Measurements from ENCODE around the gene METTL6. TPM values are rescaled to one million over a fixed set of nuclear protein-coding genes. Genes with fewer than 3 reads are reported as not detected.

The METTL6 gene
- total RNA-seq, 5 donors from 2014 or later (not counting 1 experiment from before 2014, with no cell fraction given), result 8.1 to 19.9 (median 14.7) TPM

- ATAC-seq (replicated peaks in 1 of 4), result peak in 2 of 4 experiments; percentile 19 to 26
- Mint-ChIP-seq H3K4me3 (no peak overlapping the region), H3K36me3 (peaks cover 73% of the 10 kb centered on the region), H3K9me3 (no peaks in the 10 kb centered on the region), H3K4me1 (peaks cover 0 to 22% (median 15%) of the 10 kb centered on the region in 3 donors), H3K27me3 (no peaks in the 10 kb centered on the region), H3K27ac (peak overlapping the region; percentile 28 to 74)
- H3K36me3 ChIP-seq (ENCODE audit: control insufficient read depth in 2 of 2, extremely low read depth in 1 of 2, insufficient read depth in 1 of 2, low read length in 1 of 2), result peaks cover 12 to 68% of the 10 kb centered on the region in 2 donors
- ChIA-PET POLR2A (interaction anchor here in 1 of 2 donors (0.6 kb wide), 1 partner anchor 217 kb away, joined by 3 read pairs; no protein-coding TSS in a partner anchor), CTCF (no interaction called here)
- H3K4me3 ChIP-seq (ENCODE audit: control insufficient read depth in 1 of 2, extremely low read depth in 1 of 2, low read length in 1 of 2), result no peak overlapping the region
- no peaks in the 10 kb centered on the region for H3K27me3 ChIP-seq (replicated peaks in 1 of 2; ENCODE audit: control insufficient read depth in 2 of 2, extremely low read depth in 1 of 2, insufficient read depth in 2 of 2, low read length in 1 of 2)
- no peaks in the 10 kb centered on the region for H3K4me1 ChIP-seq (ENCODE audit: control insufficient read depth in 1 of 2, extremely low read depth in 1 of 2, insufficient read depth in 2 of 2, low read length in 2 of 2)
- DNase-seq, result no peak
- 44% methylated on average over 4 of the region's 4 CpGs for WGBS (ENCODE audit: insufficient coverage)
- no peaks in the 10 kb centered on the region for H3K9me3 ChIP-seq
- H3K27ac ChIP-seq (ENCODE audit: low read length), result no peak overlapping the region
Observed at GRCh38 chr3:15440891-15441290, 13.5 kb upstream of the METTL6 start.

- no peak for DNase-seq
- Histone ChIP-seq H3K36me3 (ENCODE audit: control insufficient read depth in 2 of 2, extremely low read depth in 1 of 2, insufficient read depth in 1 of 2, low read length in 1 of 2) (peaks cover 15 to 82% of the 10 kb centered on the region in 2 donors), H3K4me3 (ENCODE audit: control insufficient read depth in 1 of 2, extremely low read depth in 1 of 2, low read length in 1 of 2) (no peak overlapping the region), H3K27ac (ENCODE audit: low read length) (no peak overlapping the region), H3K27me3 (replicated peaks in 1 of 2; ENCODE audit: control insufficient read depth in 2 of 2, extremely low read depth in 1 of 2, insufficient read depth in 2 of 2, low read length in 1 of 2) (no peaks in the 10 kb centered on the region), H3K4me1 (ENCODE audit: control insufficient read depth in 1 of 2, extremely low read depth in 1 of 2, insufficient read depth in 2 of 2, low read length in 2 of 2) (no peaks in the 10 kb centered on the region), H3K9me3 (no peaks in the 10 kb centered on the region)
- Mint-ChIP-seq H3K36me3 (peaks cover 75% of the 10 kb centered on the region), H3K4me1 (peaks cover 0 to 27% (median 15%) of the 10 kb centered on the region in 3 donors), H3K4me3 (no peak overlapping the region), H3K27me3 (no peaks in the 10 kb centered on the region), H3K9me3 (no peaks in the 10 kb centered on the region), H3K27ac (no peak overlapping the region)
- ATAC-seq (replicated peaks in 1 of 4), result no peak
- CTCF ChIA-PET, result interaction anchor here in 1 of 2 donors (0.7 kb wide), 1 partner anchor 21 kb away, joined by 3 read pairs; no protein-coding TSS in a partner anchor
- POLR2A ChIA-PET, result no interaction called here
Observed at GRCh38 chr3:15439476-15439875, 12.1 kb upstream of the METTL6 start.

GRCh38 chr3:15438983-15439382, 11.6 kb upstream of the METTL6 start:
- H3K4me3 Mint-ChIP-seq, result no peak overlapping the region
- CTCF ChIA-PET, result interaction anchor here (0.6 to 0.8 kb wide), 3 partner anchors 22 to 183 kb away, joined by 3 read pairs; no protein-coding TSS in a partner anchor
- Histone ChIP-seq H3K4me3 (ENCODE audit: control insufficient read depth in 1 of 2, extremely low read depth in 1 of 2, low read length in 1 of 2) (no peak overlapping the region), H3K27me3 (replicated peaks in 1 of 2; ENCODE audit: control insufficient read depth in 2 of 2, extremely low read depth in 1 of 2, insufficient read depth in 2 of 2, low read length in 1 of 2) (no peaks in the 10 kb centered on the region), H3K9me3 (no peaks in the 10 kb centered on the region), H3K36me3 (ENCODE audit: control insufficient read depth in 2 of 2, extremely low read depth in 1 of 2, insufficient read depth in 1 of 2, low read length in 1 of 2) (peaks cover 15 to 87% of the 10 kb centered on the region in 2 donors), H3K4me1 (ENCODE audit: control insufficient read depth in 1 of 2, extremely low read depth in 1 of 2, insufficient read depth in 2 of 2, low read length in 2 of 2) (no peaks in the 10 kb centered on the region), H3K27ac (ENCODE audit: low read length) (no peak overlapping the region)
- DNase-seq, result no peak
- 100% methylated on average over 2 of the region's 4 CpGs for WGBS (ENCODE audit: insufficient coverage)
- H3K36me3 Mint-ChIP-seq, result peaks cover 77% of the 10 kb centered on the region
- no peak for ATAC-seq (replicated peaks in 1 of 4)
- peak overlapping the region in 1 of 2 donors; percentile 15 for H3K27ac Mint-ChIP-seq
- no peaks in the 10 kb centered on the region for H3K9me3 Mint-ChIP-seq
- H3K27me3 Mint-ChIP-seq, result no peaks in the 10 kb centered on the region
- POLR2A ChIA-PET, result no interaction called here
- H3K4me1 Mint-ChIP-seq, result peaks cover 0 to 27% (median 15%) of the 10 kb centered on the region in 3 donors

GRCh38 chr3:15436246-15436645, 8.9 kb upstream of the METTL6 start:
- no peaks in the 10 kb centered on the region for H3K27me3 Mint-ChIP-seq
- no peaks in the 10 kb centered on the region for H3K9me3 Mint-ChIP-seq
- H3K4me3 ChIP-seq (ENCODE audit: control insufficient read depth in 1 of 2, extremely low read depth in 1 of 2, low read length in 1 of 2), result no peak overlapping the region
- peaks cover 76% of the 10 kb centered on the region for H3K36me3 Mint-ChIP-seq
- peaks cover 15 to 92% of the 10 kb centered on the region in 2 donors for H3K36me3 ChIP-seq (ENCODE audit: control insufficient read depth in 2 of 2, extremely low read depth in 1 of 2, insufficient read depth in 1 of 2, low read length in 1 of 2)
- H3K4me3 Mint-ChIP-seq, result no peak overlapping the region
- WGBS (ENCODE audit: insufficient coverage), result 92% methylated on average over 2 of the region's 6 CpGs
- H3K4me1 ChIP-seq (ENCODE audit: control insufficient read depth in 1 of 2, extremely low read depth in 1 of 2, insufficient read depth in 2 of 2, low read length in 2 of 2), result peaks cover 0 to 1% of the 10 kb centered on the region in 2 experiments
- H3K4me1 Mint-ChIP-seq, result peaks cover 17 to 36% (median 23%) of the 10 kb centered on the region in 3 donors
- no peak for DNase-seq
- H3K27me3 ChIP-seq (replicated peaks in 1 of 2; ENCODE audit: control insufficient read depth in 2 of 2, extremely low read depth in 1 of 2, insufficient read depth in 2 of 2, low read length in 1 of 2), result no peaks in the 10 kb centered on the region
- H3K9me3 ChIP-seq, result no peaks in the 10 kb centered on the region
- POLR2A ChIA-PET, result interaction anchor here in 1 of 2 donors (0.6 kb wide), 1 partner anchor 214 kb away, joined by 3 read pairs; no protein-coding TSS in a partner anchor
- H3K27ac ChIP-seq (ENCODE audit: low read length), result no peak overlapping the region
- CTCF ChIA-PET, result interaction anchor here in 1 of 2 donors (0.7 kb wide), 1 partner anchor 209 kb away, joined by 3 read pairs; no protein-coding TSS in a partner anchor
- ATAC-seq (replicated peaks in 1 of 4), result no peak
- H3K27ac Mint-ChIP-seq, result no peak overlapping the region

DNA sequence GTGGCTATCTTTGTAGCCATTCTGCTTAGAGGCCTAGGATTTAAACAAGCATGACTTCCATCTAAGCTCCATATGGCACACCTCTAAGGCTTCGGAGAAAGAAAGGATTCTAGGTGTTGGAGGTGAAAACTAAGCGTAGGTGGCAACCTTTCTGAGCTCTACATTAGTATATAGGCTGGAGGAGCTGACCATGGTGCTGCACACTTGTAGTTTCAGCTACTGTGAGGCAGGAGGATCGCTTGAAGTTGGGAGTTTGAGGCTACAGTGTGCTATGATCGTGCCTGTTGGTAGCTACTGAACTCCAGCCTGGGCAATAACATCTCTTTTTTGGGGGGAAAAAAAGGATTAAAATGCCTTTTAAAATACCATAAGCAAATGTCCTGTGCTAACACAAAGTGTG, 7.4 kb upstream of the METTL6 start:
- H3K27me3 Mint-ChIP-seq, result no peaks in the 10 kb centered on the region
- H3K4me1 Mint-ChIP-seq, result peaks cover 23 to 36% (median 31%) of the 10 kb centered on the region in 3 donors
- Histone ChIP-seq H3K4me3 (ENCODE audit: control insufficient read depth in 1 of 2, extremely low read depth in 1 of 2, low read length in 1 of 2) (no peak overlapping the region), H3K36me3 (ENCODE audit: control insufficient read depth in 2 of 2, extremely low read depth in 1 of 2, insufficient read depth in 1 of 2, low read length in 1 of 2) (peaks cover 14 to 87% of the 10 kb centered on the region in 2 donors), H3K4me1 (ENCODE audit: control insufficient read depth in 1 of 2, extremely low read depth in 1 of 2, insufficient read depth in 2 of 2, low read length in 2 of 2) (peaks cover 0 to 10% of the 10 kb centered on the region in 2 experiments), H3K9me3 (no peaks in the 10 kb centered on the region), H3K27me3 (replicated peaks in 1 of 2; ENCODE audit: control insufficient read depth in 2 of 2, extremely low read depth in 1 of 2, insufficient read depth in 2 of 2, low read length in 1 of 2) (no peaks in the 10 kb centered on the region), H3K27ac (ENCODE audit: low read length) (no peak overlapping the region)
- H3K9me3 Mint-ChIP-seq, result no peaks in the 10 kb centered on the region
- no peak for ATAC-seq (replicated peaks in 1 of 4)
- no peak overlapping the region for H3K27ac Mint-ChIP-seq
- POLR2A ChIA-PET, result interaction anchor here in 1 of 2 donors (0.6 kb wide), 1 partner anchor 37 kb away, joined by 3 read pairs; no protein-coding TSS in a partner anchor
- no peak overlapping the region for H3K4me3 Mint-ChIP-seq
- WGBS (ENCODE audit: insufficient coverage), result 100% methylated on average over 2 of the region's 4 CpGs
- CTCF ChIA-PET, result interaction anchor here in 1 of 2 donors (0.9 kb wide), 1 partner anchor 167 kb away, joined by 3 read pairs; no protein-coding TSS in a partner anchor
- no peak for DNase-seq
- peaks cover 64% of the 10 kb centered on the region for H3K36me3 Mint-ChIP-seq

DNA sequence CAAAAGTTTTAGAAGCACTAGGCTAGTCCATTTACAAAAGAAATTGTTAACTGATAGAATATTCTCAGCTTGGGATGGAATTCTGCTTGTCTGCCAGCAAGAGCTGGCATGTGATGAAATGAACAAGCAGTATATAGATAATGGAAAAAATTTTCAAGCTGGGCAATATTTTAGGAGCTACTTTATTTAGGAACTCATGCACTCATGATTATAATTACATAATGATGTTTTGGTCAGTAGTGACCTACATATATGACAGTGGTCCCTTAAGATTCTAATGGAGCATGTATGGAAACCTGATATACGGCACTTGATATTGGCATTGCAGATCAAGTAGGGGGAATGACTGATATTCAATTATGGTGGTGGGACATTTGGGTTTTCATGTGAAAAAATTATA, 6.2 kb upstream of the METTL6 start:
- ATAC-seq (replicated peaks in 1 of 4) (no peak), DNase-seq (no peak)
- no peaks in the 10 kb centered on the region for H3K9me3 Mint-ChIP-seq
- H3K36me3 ChIP-seq (ENCODE audit: control insufficient read depth in 2 of 2, extremely low read depth in 1 of 2, insufficient read depth in 1 of 2, low read length in 1 of 2), result peaks cover 13 to 75% of the 10 kb centered on the region in 2 donors
- no peak overlapping the region for H3K4me3 Mint-ChIP-seq
- H3K4me1 Mint-ChIP-seq, result peaks cover 31 to 43% (median 40%) of the 10 kb centered on the region in 3 donors
- H3K36me3 Mint-ChIP-seq, result peaks cover 52% of the 10 kb centered on the region
- POLR2A ChIA-PET, result interaction anchor here in 1 of 2 donors (0.6 kb wide), 1 partner anchor 205 kb away, joined by 3 read pairs; no protein-coding TSS in a partner anchor
- CTCF ChIA-PET, result interaction anchor here in 1 of 2 donors (0.5 to 1.4 kb wide), 3 partner anchors 8 to 256 kb away, joined by 4 to 11 read pairs (median 4); no protein-coding TSS in a partner anchor
- no peaks in the 10 kb centered on the region for H3K27me3 ChIP-seq (replicated peaks in 1 of 2; ENCODE audit: control insufficient read depth in 2 of 2, extremely low read depth in 1 of 2, insufficient read depth in 2 of 2, low read length in 1 of 2)
- no peaks in the 10 kb centered on the region for H3K9me3 ChIP-seq
- no peak overlapping the region for H3K27ac ChIP-seq (ENCODE audit: low read length)
- H3K27ac Mint-ChIP-seq, result peak overlapping the region in 1 of 2 donors; percentile 6
- H3K4me1 ChIP-seq (ENCODE audit: control insufficient read depth in 1 of 2, extremely low read depth in 1 of 2, insufficient read depth in 2 of 2, low read length in 2 of 2), result peaks cover 12 to 16% of the 10 kb centered on the region in 2 experiments
- H3K4me3 ChIP-seq (ENCODE audit: control insufficient read depth in 1 of 2, extremely low read depth in 1 of 2, low read length in 1 of 2), result no peak overlapping the region
- 100% methylated on average over 1 of the region's 1 CpG for WGBS (ENCODE audit: insufficient coverage)
- H3K27me3 Mint-ChIP-seq, result no peaks in the 10 kb centered on the region

Measured in T-cell (primary cell).